Mesenchymal stem cell (in vitro differentiated cells and primary cell): ENCODE measurements around the gene PEX5L.
A peak's percentile ranks its signal among the peaks of the same experiment; 100 is the strongest.

ENCODE experiments used
- DNase-seq: peaks from one replicate; pipeline ENCODE4 v3.0.0-alpha.2; 2013
- H2AFZ ChIP-seq: one replicate; pipeline ENCODE4 v1.6.1; 2013; ENCODE audit warnings: low read depth, mild to moderate bottlenecking, control low read depth, inconsistent platforms, low read length, moderate library complexity
- H2AK5ac ChIP-seq: 2 replicates; pipeline ENCODE4 v1.6.1; 2013; ENCODE audit warnings: low read length, moderate library complexity, mild to moderate bottlenecking, inconsistent platforms; ENCODE audit not compliant: severe bottlenecking
- H2BK120ac ChIP-seq: one replicate; pipeline ENCODE4 v1.6.1; 2013; ENCODE audit warnings: low read depth, mild to moderate bottlenecking, inconsistent platforms, low read length, moderate library complexity
- H2BK12ac ChIP-seq, 2 experiments: one replicate each; pipeline ENCODE4 v1.6.1; 2013; ENCODE audit warnings: inconsistent platforms in 2 of 2, low read length in 2 of 2, mild to moderate bottlenecking in 2 of 2, moderate library complexity in 2 of 2, control low read depth in 1 of 2
- H2BK15ac ChIP-seq: one replicate; pipeline ENCODE4 v1.6.1; 2013; ENCODE audit warnings: mild to moderate bottlenecking, low read depth, inconsistent platforms; ENCODE audit not compliant: poor library complexity, severe bottlenecking
- H2BK5ac ChIP-seq: 2 replicates; pipeline ENCODE4 v1.6.1; 2013; ENCODE audit warnings: low read depth, mild to moderate bottlenecking, low read length, control low read depth, inconsistent platforms; ENCODE audit not compliant: poor library complexity, severe bottlenecking
- H3K14ac ChIP-seq, 2 experiments: one replicate each; pipeline ENCODE4 v1.6.1; 2013; ENCODE audit warnings: inconsistent platforms in 2 of 2, low read length in 2 of 2, control low read depth in 1 of 2, mild to moderate bottlenecking in 1 of 2, moderate library complexity in 1 of 2
- H3K18ac ChIP-seq, 2 experiments: one replicate each; pipeline ENCODE4 v1.6.1; 2013; ENCODE audit warnings: inconsistent platforms in 2 of 2, low read length in 2 of 2, control low read depth in 1 of 2, low read depth in 1 of 2, mild to moderate bottlenecking in 1 of 2
- H3K23ac ChIP-seq, 2 experiments: one replicate each; pipeline ENCODE4 v1.6.1; 2013; ENCODE audit warnings: inconsistent platforms in 2 of 2, low read length in 2 of 2, mild to moderate bottlenecking in 2 of 2, moderate library complexity in 2 of 2, control low read depth in 1 of 2
- H3K27ac ChIP-seq: 2 replicates; pipeline ENCODE4 v1.5.1; 2013; ENCODE audit warnings: mild to moderate bottlenecking, moderate library complexity, low read length, control low read depth, inconsistent platforms; ENCODE audit not compliant: poor library complexity, severe bottlenecking
- H3K27me3 ChIP-seq, 2 experiments: 2 replicates each; pipeline versions ENCODE4 v1.6.1 to v1.7.0; 2013; ENCODE audit warnings: low read length in 2 of 2, mild to moderate bottlenecking in 2 of 2, moderate library complexity in 2 of 2, control low read depth in 1 of 2, inconsistent platforms in 1 of 2; ENCODE audit not compliant: control insufficient read depth in 1 of 2, insufficient read depth in 1 of 2
- H3K36me3 ChIP-seq, 2 experiments: 2 replicates each; pipeline versions ENCODE4 v1.6.1 to v1.7.0; 2013; ENCODE audit warnings: low read length in 2 of 2, control low read depth in 1 of 2, inconsistent platforms in 1 of 2, low read depth in 1 of 2, mild to moderate bottlenecking in 1 of 2; ENCODE audit not compliant: insufficient read depth in 2 of 2, control insufficient read depth in 1 of 2
- H3K4ac ChIP-seq, 2 experiments: one replicate each; pipeline ENCODE4 v1.6.1; 2013; ENCODE audit warnings: inconsistent platforms in 2 of 2, low read length in 2 of 2, mild to moderate bottlenecking in 2 of 2, moderate library complexity in 2 of 2, control low read depth in 1 of 2, low read depth in 1 of 2
- H3K4me1 ChIP-seq: 2 replicates; pipeline ENCODE4 v1.6.1; 2013; ENCODE audit warnings: low read depth, low read length, control low read depth; ENCODE audit not compliant: control insufficient read depth, insufficient read depth
- H3K4me2 ChIP-seq: 2 replicates; pipeline ENCODE4 v1.6.1; 2013; ENCODE audit warnings: low read length, mild to moderate bottlenecking, inconsistent platforms; ENCODE audit not compliant: poor library complexity, severe bottlenecking
- H3K4me3 ChIP-seq, 2 experiments: 2 replicates each; pipeline versions ENCODE4 v1.5.1 to v1.7.0; 2013; ENCODE audit warnings: low read length in 2 of 2, mild to moderate bottlenecking in 2 of 2, control low read depth in 1 of 2, low read depth in 1 of 2; ENCODE audit not compliant: insufficient read depth in 1 of 2
- H3K79me1 ChIP-seq: replicated peaks from 2 replicates; pipeline ENCODE4 v1.6.1; 2013; ENCODE audit warnings: mild to moderate bottlenecking, control low read depth, low read length, inconsistent platforms; ENCODE audit not compliant: poor library complexity, severe bottlenecking
- H3K9ac ChIP-seq: 2 replicates; pipeline ENCODE4 v1.7.0; 2013; ENCODE audit warnings: mild to moderate bottlenecking, low read length, moderate library complexity
- H3K9me3 ChIP-seq: 2 replicates; pipeline ENCODE4 v1.7.0; 2013; ENCODE audit warnings: mild to moderate bottlenecking, low read length; ENCODE audit not compliant: control insufficient read depth
- H4K8ac ChIP-seq: one replicate; pipeline ENCODE4 v1.6.1; 2013; ENCODE audit warnings: inconsistent platforms, mild to moderate bottlenecking, low read length, moderate library complexity
- H4K91ac ChIP-seq: one replicate; pipeline ENCODE4 v1.6.1; 2013; ENCODE audit warnings: mild to moderate bottlenecking, low read length, inconsistent platforms
- WGBS: methylation state at CpG from one replicate; pipeline ENCODE4 v1.1.7; 2013; ENCODE audit warnings: mixed read lengths; 5-methylcytosine and 5-hydroxymethylcytosine counted together

The PEX5L gene

GRCh38 chr3:179848711-179849110 is 188.0 kb downstream of the PEX5L start:
- 36% methylated on average over 1 of the region's 2 CpGs for WGBS

GRCh38 chr3:179842061-179842460 is 194.7 kb downstream of the PEX5L start:
- H2BK5ac ChIP-seq, result no peak overlapping the region
- no peak overlapping the region for H3K9ac ChIP-seq
- no peak overlapping the region for H4K8ac ChIP-seq
- no peak overlapping the region for H2BK15ac ChIP-seq
- 33% methylated on average over 2 of the region's 3 CpGs for WGBS
- no peak overlapping the region for H3K4me2 ChIP-seq
- no peaks in the 10 kb centered on the region for H3K79me1 ChIP-seq
- H2BK120ac ChIP-seq, result no peak overlapping the region
- DNase-seq, result no peak
- H3K4me3 ChIP-seq, result no peak overlapping the region
- no peak overlapping the region for H3K27ac ChIP-seq
- H3K9me3 ChIP-seq, result no peaks in the 10 kb centered on the region
- no peak overlapping the region for H2AK5ac ChIP-seq
- H3K18ac ChIP-seq, result no peak overlapping the region
- H4K91ac ChIP-seq, result no peak overlapping the region
- H3K36me3 ChIP-seq, result no peaks in the 10 kb centered on the region
- no peak overlapping the region for H2BK12ac ChIP-seq
- no peak overlapping the region for H3K14ac ChIP-seq
- H3K23ac ChIP-seq, result no peak overlapping the region
- H3K4ac ChIP-seq, result no peak overlapping the region
- peaks cover 3% of the 10 kb centered on the region for H3K4me1 ChIP-seq
- no peak overlapping the region for H2AFZ ChIP-seq
- H3K27me3 ChIP-seq, result no peaks in the 10 kb centered on the region

More at GRCh38 chr3:179848711-179849110, 188.0 kb downstream of the PEX5L start:
- Histone ChIP-seq H4K91ac (no peak overlapping the region), H2AFZ (no peak overlapping the region), H3K27me3 (no peaks in the 10 kb centered on the region), H2BK5ac (no peak overlapping the region), H4K8ac (no peak overlapping the region), H3K4ac (no peak overlapping the region), H3K79me1 (no peaks in the 10 kb centered on the region), H3K4me3 (no peak overlapping the region), H2AK5ac (no peak overlapping the region), H3K14ac (no peak overlapping the region), H2BK120ac (no peak overlapping the region), H3K4me1 (peaks cover 1% of the 10 kb centered on the region), H2BK12ac (no peak overlapping the region), H3K18ac (no peak overlapping the region), H3K4me2 (no peak overlapping the region), H3K9ac (no peak overlapping the region), H2BK15ac (no peak overlapping the region), H3K23ac (no peak overlapping the region), H3K27ac (no peak overlapping the region), H3K36me3 (no peaks in the 10 kb centered on the region), H3K9me3 (no peaks in the 10 kb centered on the region)
- DNase-seq, result no peak

DNA sequence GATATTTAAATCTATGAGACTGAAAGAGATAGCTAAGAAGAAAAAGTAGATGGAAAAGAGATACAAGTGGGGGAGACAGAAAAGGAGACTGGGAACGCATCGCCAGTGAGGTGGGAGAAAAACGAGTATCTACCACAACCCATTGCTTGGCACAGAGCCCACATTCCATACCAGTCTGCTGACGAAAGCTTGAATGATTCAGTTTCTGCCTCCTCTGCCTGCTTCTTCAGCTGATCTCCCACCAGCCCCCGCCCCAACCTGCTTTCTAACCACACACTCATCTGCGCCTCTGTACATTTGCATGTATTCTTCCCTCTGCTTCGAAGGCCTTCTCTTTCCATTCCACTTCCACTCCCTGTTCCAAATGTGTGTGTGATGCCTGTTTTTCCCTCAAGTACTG is 195.8 kb downstream of the PEX5L start:
- no peak for DNase-seq
- no peak overlapping the region for H3K14ac ChIP-seq
- no peaks in the 10 kb centered on the region for H3K9me3 ChIP-seq
- no peak overlapping the region for H2BK5ac ChIP-seq
- H4K8ac ChIP-seq, result no peak overlapping the region
- H4K91ac ChIP-seq, result no peak overlapping the region
- H3K9ac ChIP-seq, result no peak overlapping the region
- H3K23ac ChIP-seq, result no peak overlapping the region
- no peak overlapping the region for H3K4ac ChIP-seq
- no peaks in the 10 kb centered on the region for H3K79me1 ChIP-seq
- peaks cover 3% of the 10 kb centered on the region for H3K4me1 ChIP-seq
- H3K4me2 ChIP-seq, result no peak overlapping the region
- no peak overlapping the region for H3K27ac ChIP-seq
- H3K36me3 ChIP-seq, result no peaks in the 10 kb centered on the region
- H3K27me3 ChIP-seq, result no peaks in the 10 kb centered on the region
- H2BK12ac ChIP-seq, result no peak overlapping the region
- no peak overlapping the region for H2AK5ac ChIP-seq
- no peak overlapping the region for H2BK120ac ChIP-seq
- no peak overlapping the region for H2BK15ac ChIP-seq
- H3K4me3 ChIP-seq, result no peak overlapping the region
- no peak overlapping the region for H2AFZ ChIP-seq
- WGBS, result 68% methylated on average over 7 of the region's 7 CpGs
- no peak overlapping the region for H3K18ac ChIP-seq

- H3K9me3 ChIP-seq, result no peaks in the 10 kb centered on the region
- H2BK120ac ChIP-seq, result no peak overlapping the region
- no peak overlapping the region for H3K4ac ChIP-seq
- H4K8ac ChIP-seq, result no peak overlapping the region
- H3K27ac ChIP-seq, result no peak overlapping the region
- peaks cover 3% of the 10 kb centered on the region for H3K4me1 ChIP-seq
- WGBS, result 82% methylated on average over 2 of the region's 2 CpGs
- no peaks in the 10 kb centered on the region for H3K36me3 ChIP-seq
- H2AK5ac ChIP-seq, result no peak overlapping the region
- H3K4me2 ChIP-seq, result no peak overlapping the region
- no peaks in the 10 kb centered on the region for H3K79me1 ChIP-seq
- H3K18ac ChIP-seq, result no peak overlapping the region
- H3K27me3 ChIP-seq, result peaks cover 0 to 2% of the 10 kb centered on the region in 2 experiments
- DNase-seq, result peak; percentile 17
- no peak overlapping the region for H3K14ac ChIP-seq
- no peak overlapping the region for H2BK15ac ChIP-seq
- no peak overlapping the region for H3K4me3 ChIP-seq
- H3K23ac ChIP-seq, result no peak overlapping the region
- no peak overlapping the region for H2AFZ ChIP-seq
- H2BK12ac ChIP-seq, result no peak overlapping the region
- H4K91ac ChIP-seq, result no peak overlapping the region
- H3K9ac ChIP-seq, result no peak overlapping the region
- H2BK5ac ChIP-seq, result no peak overlapping the region
Measured at GRCh38 chr3:179837374-179837773, 199.4 kb downstream of the PEX5L start.
